DOHH2 (cell line): ENCODE measurements around the gene MYO1H.

Experiments used
- H3F3A ChIP-seq: fragments of 200-600 bp; sonication (generic), shearing (Covaris generic); 2 replicates; pipeline ENCODE4 v1.6.0; 2016; ENCODE audit warnings: antibody characterized with exemption, mild to moderate bottlenecking; ENCODE audit not compliant: control insufficient read depth, insufficient read depth
- H3K27ac ChIP-seq: fragments of 200-600 bp; sonication (generic); 2 replicates; pipeline ENCODE4 v1.5.1; 2014; ENCODE audit warnings: low read depth, mild to moderate bottlenecking, low read length, moderate library complexity
- H3K27me3 ChIP-seq: fragments of 200-600 bp; sonication (generic); 2 replicates; pipeline ENCODE4 v1.6.1; 2014; ENCODE audit warnings: mild to moderate bottlenecking, low read length, mixed read lengths; ENCODE audit not compliant: control insufficient read depth
- H3K36me3 ChIP-seq: fragments of 200-600 bp; sonication (generic); 2 replicates; pipeline ENCODE4 v1.6.1; 2014; ENCODE audit warnings: mild to moderate bottlenecking, low read length, moderate library complexity, mixed read lengths; ENCODE audit not compliant: control insufficient read depth
- H3K4me1 ChIP-seq: fragments of 200-600 bp; sonication (generic); 2 replicates; pipeline ENCODE4 v1.6.1; 2014; ENCODE audit warnings: mild to moderate bottlenecking, low read length, mixed read lengths; ENCODE audit not compliant: control insufficient read depth
- H3K4me2 ChIP-seq: fragments of 200-600 bp; sonication (generic); 2 replicates; pipeline ENCODE4 v1.6.0; 2014; ENCODE audit warnings: mild to moderate bottlenecking, low read length, moderate library complexity
- H3K4me3 ChIP-seq: fragments of 200-600 bp; sonication (generic); 2 replicates; pipeline ENCODE4 v1.5.1; 2014; ENCODE audit warnings: mild to moderate bottlenecking, low read length, mixed read lengths
- H3K79me2 ChIP-seq: fragments of 200-600 bp; sonication (generic); 2 replicates; pipeline ENCODE4 v1.6.1; 2014; ENCODE audit warnings: mild to moderate bottlenecking, low read length, mixed read lengths; ENCODE audit not compliant: control insufficient read depth
- H3K9me2 ChIP-seq: fragments of 200-600 bp; sonication (generic); replicated peaks from 2 replicates; pipeline ENCODE4 v1.6.1; 2014; ENCODE audit warnings: mild to moderate bottlenecking, low read length, mixed read lengths; ENCODE audit not compliant: control insufficient read depth
- H3K9me3 ChIP-seq: fragments of 200-600 bp; sonication (generic); 2 replicates; pipeline ENCODE4 v1.6.1; 2014; ENCODE audit warnings: antibody characterized with exemption, low read length, mixed read lengths; ENCODE audit not compliant: control insufficient read depth, insufficient read depth
- H4K20me1 ChIP-seq: fragments of 200-600 bp; sonication (generic); 2 replicates; pipeline ENCODE4 v1.6.0; 2014; ENCODE audit warnings: low read depth, mild to moderate bottlenecking, antibody characterized with exemption, low read length, moderate library complexity; ENCODE audit not compliant: control insufficient read depth, insufficient read depth
- CTCF ChIP-seq: fragments of 200-600 bp; sonication (generic); IDR thresholded peaks from one replicate; pipeline ENCODE4 v1.5.1; 2014; ENCODE audit warnings: antibody characterized with exemption, mild to moderate bottlenecking, low read depth, low read length; ENCODE audit not compliant: poor library complexity, severe bottlenecking
- EZH2phosphoT487 ChIP-seq: fragments of 200-600 bp; sonication (generic); IDR thresholded peaks from 2 replicates; pipeline ENCODE4 v1.6.1; 2017; ENCODE audit warnings: borderline replicate concordance, mild to moderate bottlenecking, antibody characterized with exemption, low read length, moderate library complexity, mixed read lengths

The MYO1H gene

GRCh38 chr12:109452489-109452888, 104.8 kb downstream of the MYO1H start:
- peaks cover 56% of the 10 kb centered on the region for H3K36me3 ChIP-seq
- no peaks in the 10 kb centered on the region for H3K27me3 ChIP-seq
- no peaks in the 10 kb centered on the region for H3K9me2 ChIP-seq
- H3K4me2 ChIP-seq, result no peak overlapping the region
- TF ChIP-seq EZH2phosphoT487 (no peak), CTCF (no peak)
- no peak overlapping the region for H3K4me3 ChIP-seq
- H3K4me1 ChIP-seq, result no peaks in the 10 kb centered on the region
- H3K79me2 ChIP-seq, result no peaks in the 10 kb centered on the region
- H4K20me1 ChIP-seq, result no peaks in the 10 kb centered on the region
- no peak overlapping the region for H3K27ac ChIP-seq
- H3K9me3 ChIP-seq, result no peaks in the 10 kb centered on the region
- no peaks in the 10 kb centered on the region for H3F3A ChIP-seq

GRCh38 chr12:109455706-109456105, 108.0 kb downstream of the MYO1H start:
- Histone ChIP-seq H3K9me2 (no peaks in the 10 kb centered on the region), H3K9me3 (no peaks in the 10 kb centered on the region), H4K20me1 (no peaks in the 10 kb centered on the region), H3K27me3 (no peaks in the 10 kb centered on the region), H3K36me3 (peaks cover 60% of the 10 kb centered on the region), H3K4me3 (no peak overlapping the region), H3K4me2 (no peak overlapping the region), H3K79me2 (peaks cover 2% of the 10 kb centered on the region), H3K4me1 (peaks cover under 1% of the 10 kb centered on the region; the same call in 1 of the 2 replicates), H3F3A (no peaks in the 10 kb centered on the region), H3K27ac (no peak overlapping the region)
- TF ChIP-seq EZH2phosphoT487, result no peak
- TF ChIP-seq CTCF, result no peak

- Histone ChIP-seq H3K27me3 (no peaks in the 10 kb centered on the region), H3K79me2 (peaks cover 25% of the 10 kb centered on the region), H3K36me3 (peaks cover 47% of the 10 kb centered on the region), H3K9me2 (no peaks in the 10 kb centered on the region), H3K4me2 (no peak overlapping the region), H3F3A (no peaks in the 10 kb centered on the region), H3K27ac (no peak overlapping the region), H3K4me1 (peaks cover 15% of the 10 kb centered on the region), H3K4me3 (no peak overlapping the region), H3K9me3 (no peaks in the 10 kb centered on the region), H4K20me1 (0 out of 2 replicates have a peak, but pooled peaks cover 5% of the 10 kb centered on the region)
- TF ChIP-seq EZH2phosphoT487 (no peak), CTCF (no peak)
Measured at GRCh38 chr12:109458086-109458485, 110.4 kb downstream of the MYO1H start.

- Histone ChIP-seq H4K20me1 (0 out of 2 replicates have a peak, but pooled peaks cover 5% of the 10 kb centered on the region), H3F3A (no peaks in the 10 kb centered on the region), H3K27ac (no peak overlapping the region), H3K9me3 (no peaks in the 10 kb centered on the region), H3K27me3 (no peaks in the 10 kb centered on the region), H3K9me2 (no peaks in the 10 kb centered on the region), H3K79me2 (peaks cover 31% of the 10 kb centered on the region), H3K4me2 (no peak overlapping the region), H3K4me3 (no peak overlapping the region), H3K4me1 (peaks cover 15% of the 10 kb centered on the region), H3K36me3 (peaks cover 44% of the 10 kb centered on the region)
- TF ChIP-seq EZH2phosphoT487 (no peak), CTCF (no peak)
Measured at GRCh38 chr12:109458771-109459208, 111.1 kb downstream of the MYO1H start.
